Midbrain (tissue), 1 donor: ENCODE data around the gene HRK.

ENCODE experiments used
- DNase-seq: peaks from one replicate; lab custom pipeline; 2025; lab: John Stamatoyannopoulos, UW

HRK gene

GRCh38 chr12:116898669-116899068, 17.4 kb upstream of the HRK start:
- no peak for DNase-seq

GRCh38 chr12:116897476-116897875, 16.2 kb upstream of the HRK start:
- DNase-seq, result no peak

- DNase-seq, result no peak
These were observed 15.2 kb upstream of the HRK start for GRCh38 chr12:116896411-116896924.

- no peak for DNase-seq
These were observed 13.7 kb upstream of the HRK start for GRCh38 chr12:116894913-116895312.

GRCh38 chr12:116892349-116893140, 11.3 kb upstream of the HRK start:
- no peak for DNase-seq

- DNase-seq, result no peak
These were observed 9.8 kb upstream of the HRK start for GRCh38 chr12:116891019-116891418.

- DNase-seq, result no peak
These were observed 9.1 kb upstream of the HRK start for GRCh38 chr12:116890330-116890729.

GRCh38 chr12:116887897-116888296, 6.7 kb upstream of the HRK start:
- no peak for DNase-seq

GRCh38 chr12:116887244-116887643, 6.0 kb upstream of the HRK start:
- DNase-seq, result no peak

GRCh38 chr12:116885491-116885890, 4.2 kb upstream of the HRK start:
- DNase-seq, result no peak

- no peak for DNase-seq
These were observed 3.6 kb upstream of the HRK start for GRCh38 chr12:116884871-116885270.

- peak; percentile 41 for DNase-seq
These were observed 1.5 kb upstream of the HRK start for GRCh38 chr12:116882742-116883141.

- DNase-seq, result no peak
These were observed 751 bp upstream of the HRK start for GRCh38 chr12:116881877-116882507.

GRCh38 chr12:116880817-116881324, 370 bp downstream of the HRK start:
- DNase-seq, result no peak

GRCh38 chr12:116880213-116880816, 926 bp downstream of the HRK start:
- no peak for DNase-seq

- DNase-seq, result no peak
These were observed 1.6 kb downstream of the HRK start for GRCh38 chr12:116879509-116880212.

GRCh38 chr12:116878567-116879508, 2.4 kb downstream of the HRK start:
- DNase-seq, result no peak

GRCh38 chr12:116876151-116876869, 4.9 kb downstream of the HRK start:
- DNase-seq, result no peak

GRCh38 chr12:116874324-116874995, 6.8 kb downstream of the HRK start:
- no peak for DNase-seq

GRCh38 chr12:116870306-116870705, 10.9 kb downstream of the HRK start:
- DNase-seq, result no peak
